GM12872 (cell line): Measurements from ENCODE around the gene TUBD1.

ENCODE experiments used
- CTCF ChIP-seq: IDR thresholded peaks from 3 replicates; pipeline ENCODE4 v1.5.1; 2011; ENCODE audit warnings: low read depth, mild to moderate bottlenecking, low read length, moderate library complexity; ENCODE audit not compliant: insufficient read depth

The TUBD1 gene

GRCh38 chr17:59892924-59893675 lies at the start of gene TUBD1, which contains the start of gene RPS6KB1:
Gene TUBD1 (minus strand): TSS chr17:59892943. CDS start chr17:59891002, 1,941 bp downstream.
Gene RPS6KB1 (plus strand): TSS chr17:59893121. CDS start chr17:59893185, 64 bp downstream.
- no peak for TF ChIP-seq CTCF

- no peak for TF ChIP-seq CTCF
Measured at GRCh38 chr17:59941131-59941530, 48.4 kb upstream of the TUBD1 start.

- no peak for TF ChIP-seq CTCF
Measured at GRCh38 chr17:59916446-59916845, 23.7 kb upstream of the TUBD1 start.

- TF ChIP-seq CTCF: peak; percentile 51
Measured at GRCh38 chr17:59914274-59914854, 21.6 kb upstream of the TUBD1 start.

GRCh38 chr17:59907467-59907866 lies 14.7 kb upstream of the TUBD1 start:
- TF ChIP-seq CTCF: no peak

- TF ChIP-seq CTCF: no peak
Measured at GRCh38 chr17:59903455-59903854, 10.7 kb upstream of the TUBD1 start.

- no peak for TF ChIP-seq CTCF
Measured at GRCh38 chr17:59901604-59902003, 8.9 kb upstream of the TUBD1 start.
